WTC11 (cell line): Measurements from ENCODE around the gene MYL11. TPM values are rescaled to one million over a fixed set of nuclear protein-coding genes. Genes with fewer than 3 reads are reported as not detected.

Source experiments
- ATAC-seq: fragments of 200-7000 bp; cut with Tn5 transposase; 2 replicates; pipeline ENCODE4 v1.10.0; 2021; ENCODE audit warnings: mild to moderate bottlenecking, moderate library complexity
- CTCF ChIA-PET: fragments of 300-600 bp; sonication (Branson Sonifier 250); formaldehyde crosslinking; loops from one replicate; lab custom pipeline; 2021; ENCODE audit warnings: antibody characterized with exemption; lab: Charles Lee
- POLR2A ChIA-PET: fragments of 350-600 bp; sonication (Branson Sonifier 250); formaldehyde crosslinking; loops from one replicate; lab custom pipeline; 2021; ENCODE audit warnings: antibody characterized with exemption; lab: Charles Lee
- DNase-seq: peaks from one replicate; pipeline ENCODE4 v3.0.0; 2021; ENCODE audit warnings: low spot score
- H3K27ac Mint-ChIP-seq: 2 replicates; pipeline ENCODE4 v1.8.0; 2021; ENCODE audit warnings: mixed read lengths
- H3K27me3 Mint-ChIP-seq: 2 replicates; pipeline ENCODE4 v1.8.0; 2021; ENCODE audit warnings: low read depth, mild to moderate bottlenecking, moderate library complexity, mixed read lengths
- H3K36me3 Mint-ChIP-seq: 2 replicates; pipeline ENCODE4 v1.8.0; 2021; ENCODE audit warnings: mixed read lengths
- H3K4me1 Mint-ChIP-seq: 2 replicates; pipeline ENCODE4 v1.8.0; 2022; ENCODE audit warnings: mixed read lengths
- H3K4me3 Mint-ChIP-seq: 2 replicates; pipeline ENCODE4 v1.8.0; 2021; ENCODE audit warnings: mild to moderate bottlenecking, moderate library complexity, mixed read lengths
- H3K9me3 Mint-ChIP-seq: 2 replicates; pipeline ENCODE4 v1.8.0; 2021; ENCODE audit warnings: mixed read lengths
- CREM ChIP-seq: sonication (generic); formaldehyde crosslinking; IDR thresholded peaks from 2 replicates; pipeline ENCODE4 v1.8.1; 2022; ENCODE audit warnings: mild to moderate bottlenecking, missing genetic modification reagents, moderate library complexity
- CTCF ChIP-seq: fragments of 200-600 bp; IDR thresholded peaks from 2 replicates; pipeline ENCODE4 v1.8.0; 2022; ENCODE audit warnings: antibody characterized with exemption
- ERG ChIP-seq: fragments of 250-450 bp; sonication (Bioruptor Pico); IDR thresholded peaks from 2 replicates; pipeline ENCODE4 v1.8.0; 2021; ENCODE audit warnings: mild to moderate bottlenecking
- ESRRA ChIP-seq: sonication (generic); formaldehyde crosslinking; IDR thresholded peaks from 2 replicates; pipeline ENCODE4 v1.8.1; 2022; ENCODE audit warnings: mild to moderate bottlenecking, missing genetic modification reagents, borderline replicate concordance
- FOXK1 ChIP-seq: sonication (generic); formaldehyde crosslinking; IDR thresholded peaks from 2 replicates; pipeline ENCODE4 v1.8.0; 2022; ENCODE audit warnings: mild to moderate bottlenecking, moderate library complexity, missing genetic modification reagents
- JUN ChIP-seq: sonication (generic); formaldehyde crosslinking; IDR thresholded peaks from 2 replicates; pipeline ENCODE4 v1.8.0; 2023; ENCODE audit warnings: mild to moderate bottlenecking, missing genetic modification reagents
- MXD4 ChIP-seq: fragments of 250-450 bp; sonication (Bioruptor Pico); IDR thresholded peaks from 2 replicates; pipeline ENCODE4 v1.8.0; 2021; ENCODE audit warnings: mild to moderate bottlenecking, moderate library complexity, borderline replicate concordance
- NR1H2 ChIP-seq: sonication (generic); formaldehyde crosslinking; IDR thresholded peaks from 2 replicates; pipeline ENCODE4 v1.9.0; 2021; ENCODE audit warnings: mild to moderate bottlenecking, moderate library complexity, missing genetic modification reagents
- NR2C2 ChIP-seq: sonication (generic); formaldehyde crosslinking; IDR thresholded peaks from 2 replicates; pipeline ENCODE4 v1.8.0; 2022; ENCODE audit warnings: mild to moderate bottlenecking, missing genetic modification reagents
- NR3C1 ChIP-seq: sonication (generic); formaldehyde crosslinking; conservative IDR thresholded peaks from 2 replicates; pipeline ENCODE4 v1.8.1; 2023; ENCODE audit warnings: low read depth, mild to moderate bottlenecking, missing genetic modification reagents
- PRRX2 ChIP-seq: fragments of 250-450 bp; sonication (Bioruptor Pico); IDR thresholded peaks from 2 replicates; pipeline ENCODE4 v1.8.0; 2021; ENCODE audit warnings: mild to moderate bottlenecking
- RORB ChIP-seq: fragments of 250-450 bp; sonication (Bioruptor Pico); IDR thresholded peaks from 2 replicates; pipeline ENCODE4 v1.9.0; 2021; ENCODE audit warnings: mild to moderate bottlenecking
- SMAD3 ChIP-seq: sonication (generic); formaldehyde crosslinking; IDR thresholded peaks from 2 replicates; pipeline ENCODE4 v1.8.0; 2022; ENCODE audit warnings: missing genetic modification reagents, mild to moderate bottlenecking, borderline replicate concordance
- SOX15 ChIP-seq: fragments of 250-450 bp; sonication (Bioruptor Pico); IDR thresholded peaks from 2 replicates; pipeline ENCODE4 v1.9.0; 2021; ENCODE audit warnings: mild to moderate bottlenecking
- SP1 ChIP-seq: sonication (generic); formaldehyde crosslinking; conservative IDR thresholded peaks from 2 replicates; pipeline ENCODE4 v1.8.1; 2022; ENCODE audit warnings: missing genetic modification reagents
- TCF7 ChIP-seq: sonication (generic); formaldehyde crosslinking; IDR thresholded peaks from 2 replicates; pipeline ENCODE4 v1.8.0; 2022; ENCODE audit warnings: mild to moderate bottlenecking, low read depth, missing genetic modification reagents, moderate library complexity
- ZNF121 ChIP-seq: sonication (generic); formaldehyde crosslinking; IDR thresholded peaks from 2 replicates; pipeline ENCODE4 v1.8.0; 2023; ENCODE audit warnings: missing genetic modification reagents
- ZNF138 ChIP-seq: sonication (generic); formaldehyde crosslinking; conservative IDR thresholded peaks from 2 replicates; pipeline ENCODE4 v1.8.1; 2022; ENCODE audit warnings: mild to moderate bottlenecking, moderate library complexity, missing genetic modification reagents
- ZNF219 ChIP-seq: sonication (generic); formaldehyde crosslinking; IDR thresholded peaks from 2 replicates; pipeline ENCODE4 v1.8.0; 2023; ENCODE audit warnings: missing genetic modification reagents, mild to moderate bottlenecking, borderline replicate concordance
- ZNF281 ChIP-seq: sonication (generic); formaldehyde crosslinking; IDR thresholded peaks from 2 replicates; pipeline ENCODE4 v1.8.0; 2023; ENCODE audit warnings: mild to moderate bottlenecking, missing genetic modification reagents
- ZNF416 ChIP-seq: fragments of 250-450 bp; sonication (Bioruptor Pico); IDR thresholded peaks from 2 replicates; pipeline ENCODE4 v1.9.0; 2021; ENCODE audit warnings: mild to moderate bottlenecking, inconsistent platforms
- ZNF671 ChIP-seq: fragments of 250-450 bp; sonication (Bioruptor Pico); IDR thresholded peaks from 2 replicates; pipeline ENCODE4 v1.8.0; 2021; ENCODE audit warnings: mild to moderate bottlenecking
- total RNA-seq: library from RNA; stranded (reverse); gene quantifications from 3 replicates; pipeline ENCODE4 v1.2.3, GENCODE V29; 2021
- TF ChIP-seq, protein P1 (sequence below): sonication (generic); formaldehyde crosslinking; IDR thresholded peaks from 2 replicates; pipeline ENCODE4 v1.8.1; 2023; ENCODE audit warnings: mild to moderate bottlenecking, missing genetic modification reagents, moderate library complexity
- TF ChIP-seq, protein P2 (sequence below): sonication (generic); formaldehyde crosslinking; conservative IDR thresholded peaks from 2 replicates; pipeline ENCODE4 v1.8.1; 2023; ENCODE audit warnings: mild to moderate bottlenecking, low read depth, missing genetic modification reagents, moderate library complexity
- TF ChIP-seq, protein P3 (sequence below): sonication (generic); formaldehyde crosslinking; IDR thresholded peaks from 2 replicates; pipeline ENCODE4 v1.8.0; 2022; ENCODE audit warnings: mild to moderate bottlenecking, missing genetic modification reagents

Gene MYL11
- total RNA-seq, 1 experiment from 2014 or later: 1.3 TPM

- H3K9me3 Mint-ChIP-seq: no peaks in the 10 kb centered on the region
- H3K4me3 Mint-ChIP-seq: no peak overlapping the region
- POLR2A ChIA-PET: no interaction called here
- ATAC-seq (no peak), DNase-seq (no peak)
- CTCF ChIA-PET: interaction anchor here (1.0 to 1.1 kb wide), 2 partner anchors 8 to 83 kb away, joined by 3 read pairs; partner anchors contain the start of genes CD2BP2 and DCTPP1
- peaks cover 6% of the 10 kb centered on the region for H3K36me3 Mint-ChIP-seq
- no peak for TF ChIP-seq ZNF138 (CRISPR knock-in tag)
- TF ChIP-seq SMAD3 (CRISPR knock-in tag): no peak
- TF ChIP-seq ERG: no peak
- TF ChIP-seq NR2C2 (CRISPR knock-in tag): no peak
- no peak for TF ChIP-seq ZNF671 (CRISPR knock-in tag)
- no peak for TF ChIP-seq NR3C1
- no peak for TF ChIP-seq ESRRA (CRISPR knock-in tag)
- no peak for TF ChIP-seq ZNF219 (CRISPR knock-in tag)
- TF ChIP-seq TCF7 (CRISPR knock-in tag): no peak
- TF ChIP-seq FOXK1 (CRISPR knock-in tag): no peak
- TF ChIP-seq CTCF: no peak
- no peak for TF ChIP-seq CREM
- no peaks in the 10 kb centered on the region for H3K4me1 Mint-ChIP-seq
- H3K27me3 Mint-ChIP-seq: no peaks in the 10 kb centered on the region
- H3K27ac Mint-ChIP-seq: no peak overlapping the region
These were observed 28.3 kb upstream of the MYL11 start for GRCh38 chr16:30346286-30346685.

DNA sequence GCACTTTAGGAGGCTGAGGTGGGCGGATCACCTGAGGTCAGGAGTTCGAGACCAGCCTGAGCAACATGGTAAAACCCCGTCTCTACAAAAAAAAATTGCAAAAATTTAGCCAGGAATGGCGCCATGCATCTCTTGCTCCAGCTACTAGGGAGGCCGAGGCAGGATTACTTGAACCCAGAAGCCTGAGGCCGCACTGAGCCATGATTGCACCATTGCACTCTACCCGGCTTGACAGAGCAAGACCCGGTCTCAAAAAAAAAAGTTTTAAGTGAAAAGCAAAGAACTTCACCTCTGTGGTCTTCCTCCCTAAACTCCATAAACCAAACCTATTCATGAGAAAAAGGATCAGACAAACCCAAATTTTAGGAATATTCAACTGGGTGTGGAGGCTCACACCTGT is 26.5 kb upstream of the MYL11 start:
- H3K27me3 Mint-ChIP-seq: no peaks in the 10 kb centered on the region
- CTCF ChIA-PET: no interaction called here

DNA sequence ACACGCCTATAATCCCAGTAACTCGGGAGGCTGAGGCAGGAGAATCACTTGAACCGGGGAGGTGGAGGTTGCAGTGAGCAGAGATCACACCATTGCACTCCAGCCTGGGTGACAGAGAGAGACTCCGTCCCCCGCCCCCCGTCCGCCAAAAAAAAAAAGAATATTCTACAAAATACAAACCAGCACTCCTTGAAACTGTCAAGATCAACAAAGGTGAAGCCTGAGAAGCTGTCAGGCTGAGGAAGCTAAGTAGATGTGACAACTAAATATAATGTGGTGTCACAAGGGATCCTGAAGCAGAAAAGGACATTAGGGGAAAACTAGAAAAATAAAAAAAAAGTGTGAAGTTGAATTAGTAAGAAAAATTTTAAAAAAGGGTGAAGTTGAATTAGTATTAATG is 25.7 kb upstream of the MYL11 start:
- no peaks in the 10 kb centered on the region for H3K9me3 Mint-ChIP-seq
- ChIA-PET POLR2A (no interaction called here), CTCF (no interaction called here)
- H3K4me3 Mint-ChIP-seq: no peak overlapping the region
- peaks cover 26% of the 10 kb centered on the region for H3K36me3 Mint-ChIP-seq
- no peaks in the 10 kb centered on the region for H3K27me3 Mint-ChIP-seq
- H3K27ac Mint-ChIP-seq: no peak overlapping the region
- ATAC-seq (no peak), DNase-seq (no peak)
- H3K4me1 Mint-ChIP-seq: no peaks in the 10 kb centered on the region
- TF ChIP-seq ZNF416 (CRISPR knock-in tag) (no peak), MXD4 (CRISPR knock-in tag) (no peak), ZNF281 (CRISPR knock-in tag) (no peak), SP1 (CRISPR knock-in tag) (no peak), SOX15 (CRISPR knock-in tag) (no peak), JUN (no peak), ZNF121 (CRISPR knock-in tag) (no peak), RORB (CRISPR knock-in tag) (no peak)
- TF ChIP-seq, protein P1, sequence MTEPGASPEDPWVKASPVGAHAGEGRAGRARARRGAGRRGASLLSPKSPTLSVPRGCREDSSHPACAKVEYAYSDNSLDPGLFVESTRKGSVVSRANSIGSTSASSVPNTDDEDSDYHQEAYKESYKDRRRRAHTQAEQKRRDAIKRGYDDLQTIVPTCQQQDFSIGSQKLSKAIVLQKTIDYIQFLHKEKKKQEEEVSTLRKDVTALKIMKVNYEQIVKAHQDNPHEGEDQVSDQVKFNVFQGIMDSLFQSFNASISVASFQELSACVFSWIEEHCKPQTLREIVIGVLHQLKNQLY (CRISPR knock-in tag): no peak

More for the DNA sequence above, 26.5 kb upstream of the MYL11 start:
- no peak for ATAC-seq
- H3K4me3 Mint-ChIP-seq: no peak overlapping the region
- no peak for TF ChIP-seq PRRX2 (CRISPR knock-in tag)
- no peak for TF ChIP-seq NR1H2 (CRISPR knock-in tag)
- TF ChIP-seq ZNF138 (CRISPR knock-in tag): no peak
- TF ChIP-seq ZNF671 (CRISPR knock-in tag): no peak
- TF ChIP-seq NR3C1: no peak
- TF ChIP-seq, protein P2, sequence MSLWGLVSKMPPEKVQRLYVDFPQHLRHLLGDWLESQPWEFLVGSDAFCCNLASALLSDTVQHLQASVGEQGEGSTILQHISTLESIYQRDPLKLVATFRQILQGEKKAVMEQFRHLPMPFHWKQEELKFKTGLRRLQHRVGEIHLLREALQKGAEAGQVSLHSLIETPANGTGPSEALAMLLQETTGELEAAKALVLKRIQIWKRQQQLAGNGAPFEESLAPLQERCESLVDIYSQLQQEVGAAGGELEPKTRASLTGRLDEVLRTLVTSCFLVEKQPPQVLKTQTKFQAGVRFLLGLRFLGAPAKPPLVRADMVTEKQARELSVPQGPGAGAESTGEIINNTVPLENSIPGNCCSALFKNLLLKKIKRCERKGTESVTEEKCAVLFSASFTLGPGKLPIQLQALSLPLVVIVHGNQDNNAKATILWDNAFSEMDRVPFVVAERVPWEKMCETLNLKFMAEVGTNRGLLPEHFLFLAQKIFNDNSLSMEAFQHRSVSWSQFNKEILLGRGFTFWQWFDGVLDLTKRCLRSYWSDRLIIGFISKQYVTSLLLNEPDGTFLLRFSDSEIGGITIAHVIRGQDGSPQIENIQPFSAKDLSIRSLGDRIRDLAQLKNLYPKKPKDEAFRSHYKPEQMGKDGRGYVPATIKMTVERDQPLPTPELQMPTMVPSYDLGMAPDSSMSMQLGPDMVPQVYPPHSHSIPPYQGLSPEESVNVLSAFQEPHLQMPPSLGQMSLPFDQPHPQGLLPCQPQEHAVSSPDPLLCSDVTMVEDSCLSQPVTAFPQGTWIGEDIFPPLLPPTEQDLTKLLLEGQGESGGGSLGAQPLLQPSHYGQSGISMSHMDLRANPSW (CRISPR knock-in tag): no peak
- TF ChIP-seq, protein P3, sequence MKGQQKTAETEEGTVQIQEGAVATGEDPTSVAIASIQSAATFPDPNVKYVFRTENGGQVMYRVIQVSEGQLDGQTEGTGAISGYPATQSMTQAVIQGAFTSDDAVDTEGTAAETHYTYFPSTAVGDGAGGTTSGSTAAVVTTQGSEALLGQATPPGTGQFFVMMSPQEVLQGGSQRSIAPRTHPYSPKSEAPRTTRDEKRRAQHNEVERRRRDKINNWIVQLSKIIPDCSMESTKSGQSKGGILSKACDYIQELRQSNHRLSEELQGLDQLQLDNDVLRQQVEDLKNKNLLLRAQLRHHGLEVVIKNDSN (CRISPR knock-in tag): no peak
- POLR2A ChIA-PET: no interaction called here
- DNase-seq: no peak
- H3K27ac Mint-ChIP-seq: no peak overlapping the region
- H3K36me3 Mint-ChIP-seq: peaks cover 22% of the 10 kb centered on the region
- no peaks in the 10 kb centered on the region for H3K4me1 Mint-ChIP-seq
- no peaks in the 10 kb centered on the region for H3K9me3 Mint-ChIP-seq
